ENCODE data around the gene PIP5K1C.

- no peak for TF ChIP-seq EZH2 (IDR thresholded peaks at IDR 0.05)
- TF ChIP-seq POLR2AphosphoS5 (IDR thresholded peaks at IDR 0.05; ENCODE audit: borderline replicate concordance, low read depth, low read length) = no peak
These were observed 104.7 kb downstream of the PIP5K1C start for GRCh38 chr19:3595521-3596061.
